Karpas-422 (cell line): ENCODE measurements around the gene CNOT11. TPM values are rescaled to one million over a fixed set of nuclear protein-coding genes. Genes with fewer than 3 reads are reported as not detected.
"Not testable (repeated sequence)": the region's sequence is repeated elsewhere in the genome, so short reads cannot be mapped to it uniquely, and the experiment has no call there.

Experiments used
- DNase-seq: peaks from one replicate; pipeline ENCODE4 v3.0.0-alpha.2; 2015
- H2AFZ ChIP-seq: fragments of 200-600 bp; sonication (generic); 2 replicates; pipeline ENCODE4 v1.6.1; 2014; ENCODE audit warnings: antibody characterized with exemption, low read length, mixed read lengths
- H3K27ac ChIP-seq: fragments of 200-600 bp; sonication (generic); 2 replicates; pipeline ENCODE4 v1.5.1; 2014; ENCODE audit warnings: mild to moderate bottlenecking, low read length, moderate library complexity
- H3K27me3 ChIP-seq: fragments of 200-600 bp; sonication (generic); 2 replicates; pipeline ENCODE4 v1.6.1; 2014; ENCODE audit warnings: low read length, mixed read lengths
- H3K36me3 ChIP-seq: fragments of 200-600 bp; sonication (generic); 2 replicates; pipeline ENCODE4 v1.6.1; 2014; ENCODE audit warnings: low read length, mixed read lengths; ENCODE audit not compliant: insufficient read depth
- H3K4me1 ChIP-seq: fragments of 200-600 bp; sonication (generic); 2 replicates; pipeline ENCODE4 v1.6.1; 2014; ENCODE audit warnings: mild to moderate bottlenecking, low read length, mixed read lengths
- H3K4me2 ChIP-seq: fragments of 200-600 bp; sonication (generic); 2 replicates; pipeline ENCODE4 v1.6.1; 2014; ENCODE audit warnings: low read length, low read depth, mild to moderate bottlenecking; ENCODE audit not compliant: poor library complexity, severe bottlenecking
- H3K4me3 ChIP-seq: fragments of 200-600 bp; sonication (generic); 2 replicates; pipeline ENCODE4 v1.5.1; 2014; ENCODE audit warnings: mild to moderate bottlenecking, antibody characterized with exemption, low read length, mixed read lengths
- H3K79me2 ChIP-seq: fragments of 200-600 bp; sonication (generic); 2 replicates; pipeline ENCODE4 v1.6.1; 2014; ENCODE audit warnings: mild to moderate bottlenecking, low read length, mixed read lengths
- H3K9ac ChIP-seq: fragments of 200-600 bp; sonication (generic); 2 replicates; pipeline ENCODE4 v1.6.0; 2014; ENCODE audit warnings: low read length
- H3K9me2 ChIP-seq: fragments of 200-600 bp; sonication (generic), shearing (Covaris generic); replicated peaks from 2 replicates; pipeline ENCODE4 v1.6.0; 2014; ENCODE audit warnings: mild to moderate bottlenecking, low read length, moderate library complexity; ENCODE audit not compliant: insufficient read depth
- H3K9me3 ChIP-seq: fragments of 300-700, 200-600 bp; sonication (generic); 2 replicates; pipeline ENCODE4 v1.6.1; 2014; ENCODE audit warnings: low read length, mixed read lengths
- H4K20me1 ChIP-seq: fragments of 200-600 bp; sonication (generic); 2 replicates; pipeline ENCODE4 v1.6.1; 2014; ENCODE audit warnings: mild to moderate bottlenecking, antibody characterized with exemption, low read length, low read depth; ENCODE audit not compliant: insufficient read depth
- total RNA-seq: library from RNA; depleted of rRNA; stranded (reverse); fragments of >200 nt; shearing (Covaris generic); gene quantifications from 2 replicates; pipeline ENCODE4 v1.2.3, GENCODE V29; 2014; ENCODE audit warnings: low replicate concordance

Gene CNOT11
- total RNA-seq, 1 experiment from 2014 or later = 78.2 TPM

DNA sequence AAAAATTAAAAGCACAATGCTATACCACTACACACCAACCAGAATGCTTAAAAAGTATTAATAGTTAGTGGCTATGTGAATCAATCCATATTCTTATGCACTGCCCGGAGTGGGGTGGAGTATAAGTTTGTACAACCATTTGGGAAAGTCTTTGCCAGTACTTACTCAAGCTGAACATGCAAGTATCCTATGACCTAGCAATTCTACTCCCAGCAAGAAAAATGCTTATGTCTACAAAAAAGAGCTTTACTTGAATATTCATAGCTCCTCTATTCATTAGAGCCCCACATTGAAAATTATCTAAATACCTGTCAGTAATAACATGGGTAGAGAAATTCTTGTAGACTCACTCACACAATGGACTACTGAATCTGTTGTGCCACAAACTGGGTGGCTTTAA, 21.4 kb upstream of the CNOT11 start:
- H3K4me2 ChIP-seq = no peak overlapping the region

DNA sequence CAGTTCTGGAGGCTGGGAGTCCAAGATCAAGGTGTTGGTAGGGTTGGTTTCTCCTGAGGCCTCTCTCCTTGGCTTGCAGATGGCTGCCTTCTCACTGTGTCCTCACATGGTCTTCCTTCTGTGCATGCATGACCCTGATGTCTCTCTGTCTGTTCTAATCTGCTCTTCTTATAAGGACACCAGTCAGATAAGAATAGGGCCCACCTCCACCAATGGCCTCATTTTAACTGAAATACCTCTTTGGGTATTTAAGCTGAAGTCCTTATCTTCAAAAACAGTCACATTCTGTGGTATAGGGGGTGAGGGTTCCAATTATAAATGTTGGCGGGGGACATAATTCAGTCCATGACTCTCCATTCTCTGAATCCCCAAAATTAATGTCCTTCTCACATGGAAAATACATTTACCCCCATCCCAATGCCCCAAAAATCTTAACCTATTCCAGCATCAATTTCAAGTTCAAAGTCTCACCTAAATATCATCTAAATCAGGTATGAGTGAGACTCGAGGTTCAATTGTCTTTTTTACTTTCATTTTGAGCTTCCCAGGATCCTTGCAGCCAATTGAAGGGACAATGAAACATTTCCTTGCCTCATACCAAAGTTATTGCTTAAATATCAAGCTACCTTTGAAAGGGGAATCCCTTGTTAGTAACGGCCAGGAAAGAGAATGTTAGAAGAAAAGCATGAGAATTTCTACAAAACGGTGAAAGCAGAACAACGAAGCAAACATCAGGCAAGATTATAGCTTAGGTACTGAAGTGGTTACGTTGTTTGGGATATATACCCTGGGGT, 20.6 kb upstream of the CNOT11 start:
- Histone ChIP-seq H3K4me2 (no peak overlapping the region), H3K27ac (no peak overlapping the region), H3K4me3 (no peak overlapping the region), H4K20me1 (no peaks in the 10 kb centered on the region), H2AFZ (no peak overlapping the region), H3K4me1 (no peaks in the 10 kb centered on the region), H3K36me3 (no peaks in the 10 kb centered on the region), H3K9me2 (no peaks in the 10 kb centered on the region), H3K27me3 (no peaks in the 10 kb centered on the region), H3K9me3 (no peaks in the 10 kb centered on the region), H3K9ac (no peak overlapping the region), H3K79me2 (no peaks in the 10 kb centered on the region)
- DNase-seq = no peak

More for the DNA sequence above, 21.4 kb upstream of the CNOT11 start:
- Histone ChIP-seq H3K4me1 (no peaks in the 10 kb centered on the region), H3K4me3 (no peak overlapping the region), H3K27ac (no peak overlapping the region), H3K27me3 (no peaks in the 10 kb centered on the region), H3K9me2 (no peaks in the 10 kb centered on the region), H4K20me1 (no peaks in the 10 kb centered on the region), H3K79me2 (no peaks in the 10 kb centered on the region), H3K36me3 (no peaks in the 10 kb centered on the region), H2AFZ (no peak overlapping the region), H3K9me3 (no peaks in the 10 kb centered on the region), H3K9ac (no peak overlapping the region)
- no peak for DNase-seq

DNA sequence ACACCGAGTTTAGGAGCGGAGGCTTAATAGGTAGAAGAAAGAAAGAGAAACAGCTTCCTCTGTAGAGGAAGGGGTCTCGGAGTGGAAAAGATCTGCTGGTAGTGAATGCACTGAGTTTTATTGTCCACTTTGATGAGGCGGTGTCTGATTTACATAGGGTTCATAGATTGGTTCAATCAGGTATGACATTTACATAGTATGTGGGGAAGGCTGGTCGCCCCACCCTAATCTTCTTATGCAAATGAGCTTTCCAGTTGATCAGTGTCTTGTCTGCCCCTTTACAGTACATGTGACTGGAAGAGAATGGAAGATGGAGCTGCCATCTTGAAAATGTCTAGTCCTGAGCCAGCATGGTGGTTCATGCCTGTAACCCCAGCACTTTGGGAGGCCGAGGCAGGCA, 19.9 kb upstream of the CNOT11 start:
- H3K9ac ChIP-seq = no peak overlapping the region
- no peak overlapping the region for H3K4me2 ChIP-seq

DNA sequence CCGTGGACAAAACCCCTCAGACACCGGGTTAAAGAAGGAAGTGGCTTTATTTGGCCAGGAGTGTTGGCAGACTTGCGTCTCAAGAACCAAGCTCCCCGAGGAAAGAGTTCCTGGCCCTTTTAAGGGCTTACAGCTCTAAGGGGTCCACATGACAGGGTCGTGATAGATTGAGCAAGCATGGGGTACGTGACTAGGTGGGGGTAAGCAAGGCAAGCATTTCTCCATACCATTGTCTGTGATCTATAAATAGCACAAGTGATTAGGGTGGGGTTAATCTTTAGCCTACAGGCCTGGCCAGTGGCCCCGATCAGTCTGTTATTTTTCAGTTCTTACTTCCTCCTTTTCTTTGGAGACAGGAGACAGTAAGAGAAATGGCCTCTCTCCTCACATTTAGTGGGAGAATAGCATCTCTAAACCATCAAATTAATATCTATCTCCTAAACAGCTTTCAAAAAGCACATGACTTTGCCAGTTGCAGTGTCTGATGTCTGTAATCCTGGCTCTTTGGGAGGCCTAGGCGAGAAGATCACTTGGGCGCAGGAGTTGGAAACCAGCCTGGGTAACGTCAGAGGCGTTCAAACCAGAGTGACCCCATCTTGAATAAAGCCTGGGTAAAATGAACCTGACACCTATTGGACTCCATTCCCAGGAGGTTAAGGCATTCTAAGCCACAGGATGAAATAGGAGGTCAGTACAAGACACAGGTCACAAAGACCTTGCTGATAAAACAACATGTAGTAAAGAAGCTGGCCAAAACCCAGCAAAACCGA, 18.3 kb upstream of the CNOT11 start:
- DNase-seq = no peak
- H3K4me2 ChIP-seq = no peak overlapping the region
- no peaks in the 10 kb centered on the region for H3K79me2 ChIP-seq
- no peaks in the 10 kb centered on the region for H3K9me2 ChIP-seq
- no peaks in the 10 kb centered on the region for H4K20me1 ChIP-seq
- no peaks in the 10 kb centered on the region for H3K36me3 ChIP-seq
- H2AFZ ChIP-seq = no peak overlapping the region
- H3K27ac ChIP-seq = no peak overlapping the region
- H3K9me3 ChIP-seq = no peaks in the 10 kb centered on the region
- H3K27me3 ChIP-seq = no peaks in the 10 kb centered on the region
- no peaks in the 10 kb centered on the region for H3K4me1 ChIP-seq
- no peak overlapping the region for H3K4me3 ChIP-seq
- no peak overlapping the region for H3K9ac ChIP-seq

More for the DNA sequence above, 19.9 kb upstream of the CNOT11 start:
- Histone ChIP-seq H3K4me1 (no peaks in the 10 kb centered on the region), H3K36me3 (no peaks in the 10 kb centered on the region), H3K27ac (no peak overlapping the region), H2AFZ (no peak overlapping the region), H3K79me2 (no peaks in the 10 kb centered on the region), H3K9me3 (no peaks in the 10 kb centered on the region), H3K4me3 (no peak overlapping the region), H4K20me1 (no peaks in the 10 kb centered on the region), H3K27me3 (no peaks in the 10 kb centered on the region), H3K9me2 (no peaks in the 10 kb centered on the region)
- no peak for DNase-seq

DNA sequence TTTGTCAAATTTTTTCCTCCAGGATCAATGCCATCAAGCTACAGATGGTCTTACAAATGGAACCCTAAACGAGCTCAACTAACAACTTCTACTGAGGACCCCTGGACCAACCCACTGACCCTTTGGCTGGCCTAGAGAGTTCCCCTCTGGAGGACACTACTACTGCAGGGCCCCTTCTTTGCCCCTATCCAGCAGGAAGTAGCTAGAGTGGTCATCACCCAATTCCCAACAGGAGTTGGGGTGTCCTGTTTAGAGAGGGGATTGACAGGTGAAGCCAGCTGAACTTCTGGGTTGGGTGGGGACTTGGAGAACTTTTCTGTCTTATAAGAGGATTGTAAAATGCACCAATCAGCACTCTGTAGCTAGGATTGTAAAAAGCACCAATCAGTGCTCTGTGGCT, 16.7 kb upstream of the CNOT11 start:
- H2AFZ ChIP-seq, H3K36me3 ChIP-seq, H4K20me1 ChIP-seq, H3K4me1 ChIP-seq, H3K9ac ChIP-seq, H3K27ac ChIP-seq, H3K27me3 ChIP-seq, DNase-seq, H3K9me3 ChIP-seq, H3K9me2 ChIP-seq, H3K79me2 ChIP-seq, H3K4me2 ChIP-seq, H3K4me3 ChIP-seq: not testable (repeated sequence)

DNA sequence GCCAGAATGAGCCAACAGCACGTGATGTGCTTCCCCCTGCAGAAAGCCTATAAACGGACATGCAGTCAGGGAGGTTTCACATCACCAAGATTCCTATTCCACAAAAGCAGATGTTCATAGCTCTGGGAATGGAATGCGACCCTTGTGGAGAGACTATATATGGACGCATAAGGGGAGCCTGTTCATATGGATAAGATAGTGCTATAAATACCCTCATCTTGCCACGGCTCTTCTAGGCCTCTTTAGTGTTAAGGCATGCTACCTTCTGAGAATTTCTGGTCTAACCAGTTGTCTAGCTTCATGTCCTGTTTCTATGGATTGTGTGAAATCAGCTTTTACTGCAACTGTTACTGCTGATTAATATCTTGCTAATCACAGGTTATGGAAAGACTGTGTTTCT, 14.7 kb upstream of the CNOT11 start:
- H3K4me1 ChIP-seq, DNase-seq, H3K4me3 ChIP-seq, H3K9me2 ChIP-seq, H3K27me3 ChIP-seq, H4K20me1 ChIP-seq, H3K4me2 ChIP-seq, H3K27ac ChIP-seq, H3K9me3 ChIP-seq, H3K79me2 ChIP-seq, H3K36me3 ChIP-seq, H3K9ac ChIP-seq, H2AFZ ChIP-seq: not testable (repeated sequence)

DNA sequence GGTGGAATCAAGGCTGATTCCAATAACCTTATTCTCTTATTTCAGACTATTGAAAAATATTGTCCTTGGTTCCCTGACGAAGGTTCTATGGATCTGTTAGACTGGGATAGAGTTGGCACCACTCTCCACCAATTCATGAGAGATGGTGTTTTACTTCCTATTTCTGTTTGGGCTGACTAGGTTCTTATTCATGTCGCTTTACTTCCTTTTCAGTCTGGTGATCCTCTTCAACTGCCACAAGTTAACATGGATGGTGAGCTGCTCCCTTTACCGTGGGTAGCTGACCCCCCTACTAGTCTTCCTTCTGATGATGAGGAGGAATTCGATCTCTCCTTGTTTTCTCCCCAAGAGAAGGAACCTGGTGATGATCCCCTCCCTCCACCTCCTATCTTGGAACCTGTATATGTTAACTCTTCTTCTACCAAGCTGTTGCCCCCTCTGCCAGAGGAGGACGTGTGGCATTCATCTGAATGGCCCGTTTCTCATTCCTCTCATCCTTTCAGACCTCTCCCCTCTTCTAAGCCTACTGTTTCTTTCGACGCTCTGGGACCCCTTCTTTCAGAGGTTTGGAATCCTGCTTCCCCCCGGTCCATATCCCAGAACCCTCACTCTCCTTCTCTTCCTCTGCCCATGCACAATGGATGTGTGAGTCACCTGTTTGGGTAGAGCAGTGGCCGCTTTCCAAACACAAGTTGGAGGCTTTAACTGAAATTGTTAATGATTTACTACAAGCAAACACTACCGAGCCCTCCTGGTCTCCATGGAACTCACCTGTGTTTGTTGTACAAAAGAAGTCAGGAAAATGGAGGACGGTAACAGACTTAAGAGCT, 13.5 kb upstream of the CNOT11 start:
- Histone ChIP-seq H3K4me1 (no peaks in the 10 kb centered on the region), H2AFZ (no peak overlapping the region)

DNA sequence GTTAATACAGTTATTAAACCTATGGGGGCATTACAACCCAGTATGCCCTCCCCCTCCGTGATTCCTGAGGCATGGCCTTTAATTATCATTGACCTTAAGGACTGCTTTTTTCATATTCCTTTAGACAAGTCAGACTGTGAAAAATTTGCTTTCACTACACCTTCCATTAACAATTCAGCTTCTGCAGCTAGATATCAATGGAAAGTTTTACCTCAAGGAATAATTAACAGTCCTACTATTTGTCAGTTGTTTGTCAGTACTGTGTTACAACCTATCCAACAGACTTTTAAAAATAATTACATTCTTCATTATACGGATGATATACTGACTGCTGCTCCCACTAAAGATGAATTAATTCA, 12.9 kb upstream of the CNOT11 start:
- not testable (repeated sequence) for H4K20me1 ChIP-seq, H3K27ac ChIP-seq, H3K9me3 ChIP-seq, H3K9ac ChIP-seq, H3K9me2 ChIP-seq, H3K36me3 ChIP-seq, H3K79me2 ChIP-seq, H3K27me3 ChIP-seq, H2AFZ ChIP-seq, H3K4me1 ChIP-seq, H3K4me2 ChIP-seq, H3K4me3 ChIP-seq, DNase-seq

More for the DNA sequence above, 13.5 kb upstream of the CNOT11 start:
- Histone ChIP-seq H3K9me3 (no peaks in the 10 kb centered on the region), H3K9me2 (no peaks in the 10 kb centered on the region), H3K4me3 (no peak overlapping the region), H3K27ac (no peak overlapping the region), H3K9ac (no peak overlapping the region), H3K4me2 (no peak overlapping the region), H4K20me1 (no peaks in the 10 kb centered on the region), H3K27me3 (no peaks in the 10 kb centered on the region), H3K79me2 (no peaks in the 10 kb centered on the region), H3K36me3 (no peaks in the 10 kb centered on the region)
- no peak for DNase-seq
